Liver (tissue), 3 donors: ENCODE data around the gene HIPK1.

ENCODE experiments used
- GABPA ChIP-seq, 2 donors: IDR thresholded peaks in 1 of 2; conservative IDR thresholded peaks in 1 of 2; 2 replicates each; pipeline ENCODE4 v1.6.1; 2016; ENCODE audit warnings: antibody characterized with exemption in 2 of 2, mild to moderate bottlenecking in 1 of 2, moderate library complexity in 1 of 2
- RAD21 ChIP-seq, 2 donors: IDR thresholded peaks; 2 replicates each; pipeline ENCODE4 v1.6.1; 2016; ENCODE audit warnings: antibody characterized with exemption in 2 of 2, mild to moderate bottlenecking in 2 of 2
- TF ChIP-seq, protein P1 (sequence below): IDR thresholded peaks from 2 replicates; pipeline ENCODE4 v1.6.1; 2016; ENCODE audit warnings: antibody characterized with exemption
- TF ChIP-seq, protein P2 (sequence below): fragments of 150-350 bp; IDR thresholded peaks from 2 replicates; pipeline ENCODE4 v1.5.1; 2017; ENCODE audit warnings: improper control_type of control experiment, low read depth, low read length; ENCODE audit not compliant: missing input control
- donor health status: healthy.
- donor health status: healthy.

DNA sequence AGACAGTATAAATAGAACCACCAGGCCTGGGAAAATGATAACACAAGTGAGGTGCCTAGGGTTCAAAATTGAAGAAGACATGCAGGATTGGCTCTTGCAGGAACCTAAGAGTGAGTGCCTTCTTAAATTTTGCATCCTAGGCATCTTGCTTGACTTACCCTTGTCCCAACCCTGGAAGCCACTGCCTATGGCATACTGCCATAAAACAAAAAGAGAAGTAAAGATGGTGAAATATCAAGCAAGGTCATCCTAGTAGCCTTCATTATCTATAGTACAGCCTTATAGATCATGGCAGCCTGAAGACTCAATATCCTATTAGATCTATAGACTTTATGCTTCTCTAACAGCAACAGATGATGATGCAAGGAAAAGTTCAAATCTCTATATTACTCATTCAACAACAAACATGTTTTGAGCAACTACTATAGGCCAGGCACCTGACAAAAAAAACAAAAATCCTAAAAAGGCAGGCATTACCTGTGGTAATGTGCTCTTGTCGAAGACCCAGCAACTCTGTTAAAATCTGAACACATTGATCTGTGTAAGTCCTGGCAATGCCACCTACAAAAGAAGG, 30.8 kb upstream of the HIPK1 start:
- TF ChIP-seq, protein P1, sequence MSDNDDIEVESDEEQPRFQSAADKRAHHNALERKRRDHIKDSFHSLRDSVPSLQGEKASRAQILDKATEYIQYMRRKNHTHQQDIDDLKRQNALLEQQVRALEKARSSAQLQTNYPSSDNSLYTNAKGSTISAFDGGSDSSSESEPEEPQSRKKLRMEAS: no peak
- TF ChIP-seq GABPA (IDR thresholded peaks at IDR 0.05 in 1 of 2, conservative IDR thresholded peaks at IDR 0.05 in 1 of 2) (no peak), RAD21 (IDR thresholded peaks at IDR 0.05) (no peak)
- TF ChIP-seq, protein P2, sequence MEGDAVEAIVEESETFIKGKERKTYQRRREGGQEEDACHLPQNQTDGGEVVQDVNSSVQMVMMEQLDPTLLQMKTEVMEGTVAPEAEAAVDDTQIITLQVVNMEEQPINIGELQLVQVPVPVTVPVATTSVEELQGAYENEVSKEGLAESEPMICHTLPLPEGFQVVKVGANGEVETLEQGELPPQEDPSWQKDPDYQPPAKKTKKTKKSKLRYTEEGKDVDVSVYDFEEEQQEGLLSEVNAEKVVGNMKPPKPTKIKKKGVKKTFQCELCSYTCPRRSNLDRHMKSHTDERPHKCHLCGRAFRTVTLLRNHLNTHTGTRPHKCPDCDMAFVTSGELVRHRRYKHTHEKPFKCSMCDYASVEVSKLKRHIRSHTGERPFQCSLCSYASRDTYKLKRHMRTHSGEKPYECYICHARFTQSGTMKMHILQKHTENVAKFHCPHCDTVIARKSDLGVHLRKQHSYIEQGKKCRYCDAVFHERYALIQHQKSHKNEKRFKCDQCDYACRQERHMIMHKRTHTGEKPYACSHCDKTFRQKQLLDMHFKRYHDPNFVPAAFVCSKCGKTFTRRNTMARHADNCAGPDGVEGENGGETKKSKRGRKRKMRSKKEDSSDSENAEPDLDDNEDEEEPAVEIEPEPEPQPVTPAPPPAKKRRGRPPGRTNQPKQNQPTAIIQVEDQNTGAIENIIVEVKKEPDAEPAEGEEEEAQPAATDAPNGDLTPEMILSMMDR: no peak
